ENCODE measurements around the gene ARHGEF10L.

- TF ChIP-seq POLR2A (IDR thresholded peaks at IDR 0.05) (no peak), CTCF (IDR thresholded peaks at IDR 0.05) (no peak), POLR2AphosphoS5 (IDR thresholded peaks at IDR 0.05) (no peak)
Measured at GRCh38 chr1:17645068-17645911, 105.8 kb downstream of the ARHGEF10L start.

Measured in prostate gland (tissue), 2 donors.